Mesodermal cell (in vitro differentiated cells): ENCODE measurements around the gene DLGAP1.
"Not testable (repeated sequence)": the region's sequence is repeated elsewhere in the genome, so short reads cannot be mapped to it uniquely, and the experiment has no call there.

ENCODE experiments used
- H3K27ac ChIP-seq: 2 replicates; pipeline ENCODE4 v1.7.0; 2013; ENCODE audit warnings: mild to moderate bottlenecking, low read depth, low read length, moderate library complexity; ENCODE audit not compliant: severe bottlenecking
- H3K36me3 ChIP-seq: 2 replicates; pipeline ENCODE4 v1.7.1; 2013; ENCODE audit warnings: mild to moderate bottlenecking, low read length, moderate library complexity; ENCODE audit not compliant: control insufficient read depth, insufficient read depth
- H3K4me1 ChIP-seq: one replicate; pipeline ENCODE4 v1.7.1; 2013; ENCODE audit warnings: mild to moderate bottlenecking, low read length; ENCODE audit not compliant: insufficient read depth, control insufficient read depth, poor library complexity, severe bottlenecking
- H3K4me3 ChIP-seq: 2 replicates; pipeline ENCODE4 v1.7.0; 2013; ENCODE audit warnings: low read length, control low read depth, mild to moderate bottlenecking; ENCODE audit not compliant: insufficient read depth, poor library complexity, severe bottlenecking; ENCODE audit errors: extremely low read depth
- H3K9me3 ChIP-seq: 2 replicates; pipeline ENCODE4 v1.7.1; 2013; ENCODE audit warnings: mild to moderate bottlenecking, low read length, moderate library complexity; ENCODE audit not compliant: control insufficient read depth
- WGBS, 2 experiments: methylation state at CpG; one replicate each; pipeline ENCODE4 v1.1.5; 2013; ENCODE audit warnings: missing lambda C conversion rate in 2 of 2; ENCODE audit not compliant: insufficient coverage in 2 of 2; 5-methylcytosine and 5-hydroxymethylcytosine counted together

The DLGAP1 gene

DNA sequence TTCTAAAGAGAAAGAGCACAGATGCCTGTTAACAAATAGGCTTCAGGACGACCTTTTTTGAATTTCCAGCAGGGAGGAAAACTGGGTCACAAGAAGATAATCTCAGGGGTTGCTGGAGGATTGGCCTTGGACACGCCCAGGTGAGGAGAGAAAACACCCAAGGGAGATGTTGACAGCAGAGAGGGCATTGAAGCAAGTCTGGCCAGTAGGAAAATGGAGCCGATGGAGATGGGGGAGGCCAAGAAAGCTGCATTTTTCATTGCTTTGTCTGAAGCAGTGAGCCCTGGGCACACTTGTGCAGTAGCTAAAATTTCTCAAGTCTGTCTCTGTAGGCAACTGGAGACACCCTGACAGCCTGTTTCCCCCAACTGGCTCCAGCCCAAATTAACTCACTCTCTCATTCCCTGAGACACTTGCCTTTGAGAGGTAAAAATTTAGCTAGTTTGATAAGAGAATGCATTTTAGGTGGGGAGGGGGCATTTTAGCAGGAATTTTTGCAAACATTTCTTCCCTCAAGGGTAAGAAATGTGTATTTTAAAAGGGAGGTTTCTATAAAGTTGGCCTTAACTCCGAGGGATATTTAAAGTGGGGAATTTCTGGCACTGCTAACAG is 839.6 kb downstream of the DLGAP1 start:
- Histone ChIP-seq H3K27ac (peak overlapping the region; percentile 49), H3K4me3 (no peak overlapping the region), H3K9me3 (peaks cover 3% of the 10 kb centered on the region), H3K4me1 (peaks cover 23% of the 10 kb centered on the region), H3K36me3 (no peaks in the 10 kb centered on the region)
- 55 to 57% methylated on average over 4 of the region's 4 CpGs for WGBS, 2 experiments

DNA sequence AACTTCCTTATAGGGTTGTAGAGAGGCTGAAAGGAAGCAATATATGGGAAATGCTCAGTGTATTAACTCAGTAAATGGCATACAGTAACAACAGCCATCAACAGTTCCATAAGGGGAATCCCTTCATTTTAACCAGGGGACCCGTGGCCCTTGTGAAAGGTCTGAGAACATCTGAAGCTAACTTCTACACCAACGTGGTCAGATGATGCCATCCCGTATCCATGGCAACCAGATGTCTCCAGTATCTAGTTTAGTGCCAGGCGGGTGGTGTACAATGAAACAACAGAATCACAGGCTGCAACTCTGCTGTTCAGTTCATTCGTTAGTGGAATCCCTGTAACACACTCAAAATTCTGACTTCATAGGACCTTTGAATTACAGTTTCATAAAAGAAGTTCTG is 842.8 kb downstream of the DLGAP1 start:
- peaks cover 21% of the 10 kb centered on the region for H3K4me1 ChIP-seq
- peak overlapping the region; percentile 10 for H3K27ac ChIP-seq
- H3K36me3 ChIP-seq = peaks cover 20% of the 10 kb centered on the region
- peaks cover 3% of the 10 kb centered on the region for H3K9me3 ChIP-seq
- no peak overlapping the region for H3K4me3 ChIP-seq
- 85 to 87% methylated on average over 4 to 5 of the region's 5 CpGs for WGBS, 2 experiments

DNA sequence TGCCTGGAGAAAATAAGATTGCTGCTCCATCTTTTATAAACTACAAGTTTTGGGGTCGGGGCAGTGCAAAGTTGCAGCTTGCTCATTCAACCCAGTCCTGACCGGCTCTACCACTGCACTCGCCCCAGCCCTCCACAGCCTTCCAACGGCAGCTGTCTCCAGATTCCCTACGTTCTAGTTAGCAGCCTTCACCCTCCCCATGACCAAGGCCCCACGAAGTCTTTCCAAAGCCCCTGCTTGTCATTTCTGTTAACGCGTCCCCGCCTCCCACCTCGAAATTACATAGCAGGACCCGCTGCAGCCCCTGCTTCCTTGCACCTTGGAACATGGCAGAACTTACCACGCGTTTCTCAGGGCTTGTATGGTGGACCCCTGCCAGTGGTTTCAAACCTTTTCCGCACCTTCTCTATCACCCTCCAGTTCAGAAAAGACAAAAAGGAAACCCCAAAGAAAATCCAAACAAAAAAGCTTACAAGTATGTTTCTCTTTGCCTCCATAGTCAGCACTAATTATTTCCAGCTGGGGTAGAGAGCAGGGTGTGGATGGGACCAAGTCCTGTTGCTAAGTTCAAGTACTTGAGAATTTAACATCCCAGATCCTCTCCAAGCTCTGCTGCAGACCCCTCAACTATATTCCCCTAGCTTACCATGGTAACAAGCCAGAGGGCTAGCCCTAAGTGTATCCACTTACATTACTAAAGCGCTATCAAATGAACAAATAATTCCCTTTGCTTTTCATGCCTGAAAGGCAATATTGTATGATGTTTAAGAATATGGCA is 843.6 kb downstream of the DLGAP1 start:
- Histone ChIP-seq H3K4me3 (no peak overlapping the region), H3K9me3 (no peaks in the 10 kb centered on the region), H3K4me1 (peaks cover 28% of the 10 kb centered on the region), H3K27ac (peak overlapping the region; percentile 36), H3K36me3 (peaks cover 24% of the 10 kb centered on the region)
- 49 to 61% methylated on average over 13 to 14 of the region's 15 CpGs for WGBS, 2 experiments

DNA sequence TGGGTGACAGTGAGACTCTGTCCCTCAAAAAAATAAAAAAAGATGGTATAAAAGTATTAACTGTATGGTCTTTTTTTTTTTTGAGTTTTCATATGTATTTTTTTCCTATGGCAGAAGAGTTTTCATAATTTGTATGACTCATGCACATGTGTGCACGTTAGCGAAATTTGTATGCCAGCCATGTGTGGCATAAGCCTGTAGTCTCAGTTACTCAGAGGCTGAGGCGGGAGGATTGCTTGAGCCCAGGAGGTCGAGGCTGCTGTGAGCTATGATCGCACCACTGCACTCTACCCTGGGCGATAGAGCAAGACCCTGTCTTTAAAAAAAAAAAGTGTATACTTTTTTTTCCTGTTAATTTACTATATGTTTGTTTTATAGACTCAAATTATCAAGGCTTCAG is 844.3 kb downstream of the DLGAP1 start:
- no peak overlapping the region for H3K4me3 ChIP-seq
- H3K4me1 ChIP-seq = peaks cover 33% of the 10 kb centered on the region
- peaks cover 24% of the 10 kb centered on the region for H3K36me3 ChIP-seq
- H3K27ac ChIP-seq = no peak overlapping the region
- 94 to 100% methylated on average over 4 of the region's 6 CpGs for WGBS, 2 experiments
- H3K9me3 ChIP-seq = no peaks in the 10 kb centered on the region

DNA sequence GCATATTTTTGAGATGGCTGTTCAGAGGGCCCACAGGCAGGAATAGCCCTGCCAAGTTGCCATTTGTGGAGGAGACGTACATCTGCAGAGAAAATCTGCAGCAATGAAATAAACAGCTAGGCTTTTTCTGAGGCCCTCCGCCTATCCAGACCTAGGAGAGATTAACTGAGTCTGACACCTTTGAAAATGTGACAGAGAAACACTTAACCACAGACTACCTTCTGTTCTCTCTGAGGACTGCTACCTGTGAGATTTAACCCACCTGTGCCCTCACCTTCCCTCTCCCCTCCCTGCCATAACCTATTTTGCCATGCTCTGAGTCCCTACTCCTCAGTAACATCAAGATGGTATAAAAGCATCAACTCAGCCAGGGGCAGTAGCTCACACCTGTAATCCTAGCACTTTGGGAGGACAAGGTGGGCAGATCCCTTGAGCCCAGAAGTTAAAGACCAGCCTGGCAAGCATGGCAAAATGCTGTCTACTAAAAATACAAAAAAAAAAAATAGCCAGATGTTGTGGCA is 844.9 kb downstream of the DLGAP1 start:
- peaks cover 24% of the 10 kb centered on the region for H3K36me3 ChIP-seq
- H3K4me3 ChIP-seq = no peak overlapping the region
- H3K27ac ChIP-seq = no peak overlapping the region
- no peaks in the 10 kb centered on the region for H3K9me3 ChIP-seq
- WGBS, 2 experiments = 100% methylated on average over 2 of the region's 2 CpGs
- H3K4me1 ChIP-seq = peaks cover 29% of the 10 kb centered on the region

DNA sequence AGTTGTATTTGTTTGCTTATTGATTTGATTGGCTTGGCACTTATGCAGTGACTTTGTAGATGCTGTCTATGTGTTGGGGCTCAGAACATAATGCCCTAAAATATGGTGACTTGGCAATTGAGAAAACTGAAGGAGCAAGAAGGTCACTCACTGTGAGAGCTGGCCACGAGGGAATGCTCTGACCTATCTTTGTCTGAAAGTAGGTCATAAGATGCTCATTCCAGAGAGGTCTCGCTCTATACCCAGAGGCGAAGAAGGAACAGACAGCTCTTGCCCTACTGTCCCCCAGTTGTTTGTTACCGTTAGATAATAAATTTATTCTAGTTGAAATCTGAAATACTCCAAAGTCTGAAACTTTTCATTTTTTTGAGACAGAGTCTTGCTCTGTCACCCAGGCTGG is 846.6 kb downstream of the DLGAP1 start:
- Histone ChIP-seq H3K9me3 (no peaks in the 10 kb centered on the region), H3K36me3 (peaks cover 24% of the 10 kb centered on the region), H3K4me3 (no peak overlapping the region), H3K27ac (no peak overlapping the region), H3K4me1 (peaks cover 27% of the 10 kb centered on the region)
- 95 to 100% methylated on average over 1 to 2 of the region's 4 CpGs for WGBS, 2 experiments

DNA sequence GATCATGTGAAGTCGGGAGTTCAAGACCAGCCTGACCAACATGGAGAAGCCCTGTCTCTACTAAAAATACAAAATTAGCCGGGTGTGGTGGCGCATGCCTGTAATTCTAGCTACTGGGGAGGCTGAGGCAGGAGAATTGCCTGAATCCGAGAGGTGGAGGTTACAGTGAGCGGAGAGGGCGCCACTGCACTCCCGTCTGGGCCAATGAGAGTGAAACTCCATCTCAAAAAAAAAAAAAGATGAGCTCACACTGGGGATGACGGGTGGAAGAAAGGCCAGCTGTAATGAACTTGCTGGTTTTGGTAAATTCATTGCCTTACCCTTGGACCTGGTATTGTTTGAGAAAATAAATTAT is 847.0 kb downstream of the DLGAP1 start:
- peak overlapping the region; percentile 54 for H3K27ac ChIP-seq
- H3K4me1 ChIP-seq = peaks cover 28% of the 10 kb centered on the region
- H3K4me3 ChIP-seq, H3K9me3 ChIP-seq: not testable (repeated sequence)
- H3K36me3 ChIP-seq = peaks cover 24% of the 10 kb centered on the region
- 95 to 97% methylated on average over 6 of the region's 8 CpGs for WGBS, 2 experiments

DNA sequence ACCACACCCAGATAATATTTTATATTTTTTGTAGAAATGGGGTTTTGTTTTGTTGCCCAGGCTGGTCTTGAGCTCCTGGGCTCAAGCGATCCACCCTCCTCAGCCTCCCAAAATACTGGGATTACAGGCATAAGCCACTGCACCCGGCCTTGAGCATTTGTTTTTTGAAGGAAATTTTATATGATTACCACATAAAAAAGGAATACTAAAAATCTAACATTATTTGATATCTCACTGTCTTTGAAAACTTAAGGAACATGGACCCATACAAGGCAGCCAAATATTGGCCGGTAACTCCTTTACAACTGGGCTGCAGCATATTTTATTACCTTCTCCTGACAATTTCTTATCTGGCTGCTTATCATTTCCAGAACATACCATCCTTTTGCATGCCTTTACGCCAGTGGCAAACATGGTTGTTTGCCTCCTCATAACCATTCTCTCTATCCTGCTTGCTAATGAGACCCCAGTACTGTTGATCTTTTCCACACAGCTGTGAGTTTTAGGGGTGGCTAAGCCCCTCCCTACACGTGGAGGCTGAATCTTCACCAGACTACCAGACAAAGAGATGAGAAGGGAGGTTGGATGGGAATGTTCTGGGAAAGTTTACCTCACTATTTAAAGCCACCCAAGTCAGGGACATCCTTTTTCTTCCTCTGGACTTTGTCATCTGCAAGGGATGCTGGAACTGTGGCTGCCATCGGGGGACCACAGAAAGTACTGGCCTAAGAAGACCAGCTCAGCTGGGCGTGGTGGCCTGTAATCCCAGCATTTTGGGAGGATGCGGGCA is 847.6 kb downstream of the DLGAP1 start:
- H3K27ac ChIP-seq = peak overlapping the region; percentile 54

DNA sequence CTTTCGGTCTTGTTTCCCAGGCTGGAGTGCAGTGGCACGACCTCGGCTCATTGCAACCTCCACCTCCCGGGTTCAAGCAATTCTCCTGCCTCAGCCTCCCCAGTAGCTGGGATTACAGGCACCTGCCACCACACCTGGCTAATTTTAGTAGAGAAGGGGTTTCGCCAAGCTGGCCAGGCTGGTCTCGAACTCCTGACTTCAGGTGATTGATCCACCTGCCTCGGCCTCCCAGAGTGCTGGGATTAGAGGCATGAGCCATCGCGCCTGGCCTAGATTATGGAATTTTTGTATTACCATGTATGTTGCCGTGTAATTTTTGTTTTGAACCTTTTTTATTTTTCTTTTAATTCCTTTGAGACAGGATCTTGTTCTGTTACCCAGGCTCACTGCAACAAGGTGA is 848.2 kb downstream of the DLGAP1 start:
- H3K4me3 ChIP-seq = peak overlapping the region; percentile 52
- peaks cover 24% of the 10 kb centered on the region for H3K36me3 ChIP-seq
- H3K27ac ChIP-seq = peak overlapping the region; percentile 54
- H3K9me3 ChIP-seq = not testable (repeated sequence)
- WGBS, 2 experiments = 96% methylated on average over 7 to 8 of the region's 10 CpGs
- H3K4me1 ChIP-seq = peaks cover 32% of the 10 kb centered on the region

More for the DNA sequence above, 847.6 kb downstream of the DLGAP1 start:
- Histone ChIP-seq H3K9me3 (no peaks in the 10 kb centered on the region), H3K4me1 (peaks cover 32% of the 10 kb centered on the region), H3K4me3 (no peak overlapping the region), H3K36me3 (peaks cover 24% of the 10 kb centered on the region)
- WGBS, 2 experiments = 91 to 98% methylated on average over 5 of the region's 8 CpGs

DNA sequence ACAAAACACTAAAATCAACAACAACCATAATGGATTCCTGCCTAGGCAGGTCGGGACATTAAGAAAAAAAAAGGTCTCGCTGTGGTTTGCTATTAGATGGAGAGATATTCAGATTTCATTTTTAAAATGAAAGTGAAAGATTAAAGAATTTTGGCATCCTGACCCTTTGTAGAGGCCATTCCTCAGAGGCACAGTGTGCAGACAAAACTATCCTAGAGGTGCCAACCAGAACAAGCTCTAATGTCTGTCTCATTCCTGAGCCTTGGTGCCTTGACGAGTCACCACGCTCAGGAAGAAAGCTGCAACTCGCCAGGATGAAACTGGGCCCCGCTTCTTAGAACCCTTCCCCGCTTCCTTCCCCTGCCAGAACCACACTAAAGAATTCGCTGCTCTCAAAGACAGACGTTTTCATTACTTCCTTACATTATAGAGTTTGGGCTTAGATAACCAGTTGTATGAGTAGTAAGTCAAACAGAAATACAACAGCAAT is 849.1 kb downstream of the DLGAP1 start:
- Histone ChIP-seq H3K27ac (peak overlapping the region; percentile 100), H3K9me3 (no peaks in the 10 kb centered on the region), H3K4me1 (peaks cover 26% of the 10 kb centered on the region), H3K4me3 (peak overlapping the region; percentile 52), H3K36me3 (peaks cover 27% of the 10 kb centered on the region)
- WGBS, 2 experiments = 0 to 3% methylated on average over 4 of the region's 9 CpGs
